ENCODE data around the gene SCGB2B2. TPM values are rescaled to one million over a fixed set of nuclear protein-coding genes. Genes with fewer than 3 reads are reported as not detected.
"Not testable (repeated sequence)": the region's sequence is repeated elsewhere in the genome, so short reads cannot be mapped to it uniquely, and the experiment has no call there.

The SCGB2B2 gene
- 0.32 and 0.83 TPM in 2 replicates for total RNA-seq

DNA sequence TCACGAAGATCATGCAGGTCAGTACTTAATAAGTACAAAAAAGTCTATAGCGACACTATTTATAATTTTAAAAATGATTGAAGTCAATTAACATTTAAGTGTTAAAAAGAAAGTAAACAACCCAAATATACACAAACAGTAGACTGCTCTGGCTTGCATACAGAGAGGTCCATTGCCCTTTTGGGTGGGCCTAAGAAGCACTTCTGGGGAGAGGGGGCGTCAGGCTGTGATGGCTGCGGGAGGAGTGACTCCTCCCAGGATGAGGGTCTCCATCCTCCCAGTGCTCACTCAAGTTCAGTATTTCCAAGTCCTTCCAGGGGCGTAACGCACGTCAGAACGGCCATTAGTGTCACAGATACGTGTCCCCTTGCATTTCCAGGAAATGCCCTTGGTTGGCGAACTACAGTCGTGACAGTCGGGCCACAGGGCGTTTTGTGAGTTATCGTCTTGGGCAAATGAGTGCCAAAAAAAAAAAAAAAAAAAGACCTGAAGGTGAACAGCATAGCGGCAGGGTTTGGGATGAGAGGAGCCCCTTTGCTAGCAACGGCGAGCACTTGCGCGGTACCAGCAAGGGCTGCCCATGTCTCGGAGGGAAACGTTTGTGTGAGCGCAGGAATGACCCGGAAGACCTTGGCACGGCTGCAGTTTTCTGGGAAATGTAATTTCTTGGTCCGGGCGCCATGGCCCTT lies at the start of gene SCGB2B2:
TSS of gene SCGB2B2 (minus strand) at position 463 of the 689 bp plus-strand sequence. CDS start 82,596 bp downstream, outside the sequence.
- intact Hi-C loops (cut with micrococcal nuclease): loop anchor here (1.0 to 5.0 kb wide), 11 partner anchors 10 to 1070 kb away; partner anchors contain the start of genes LIN37, LSM14A, PSENEN and U2AF1L4

DNA sequence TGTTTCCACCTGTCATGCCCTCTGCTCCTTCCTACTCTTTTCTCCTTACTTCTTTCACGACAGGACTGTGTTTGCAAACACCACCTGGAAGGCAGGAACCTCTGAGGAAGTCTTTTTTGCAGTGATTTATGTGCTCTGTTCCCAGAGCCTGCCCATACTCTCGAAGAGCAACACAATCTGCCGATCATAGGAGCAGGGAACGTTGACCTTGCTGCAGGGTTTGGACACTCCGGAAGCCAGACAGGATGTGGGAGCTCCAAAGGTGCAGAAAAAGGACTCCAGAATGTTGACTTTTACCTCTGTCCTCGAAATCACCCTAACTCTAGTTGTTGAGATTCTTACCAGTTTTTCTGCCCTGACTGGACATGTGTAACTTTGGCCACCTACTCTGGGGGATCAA lies 48.4 kb upstream of the SCGB2B2 start:
- intact Hi-C loops (cut with micrococcal nuclease): loop anchor here (5.0 kb wide), 1 partner anchor 1962 kb away; the partner anchor contains the start of gene ZNF567

DNA sequence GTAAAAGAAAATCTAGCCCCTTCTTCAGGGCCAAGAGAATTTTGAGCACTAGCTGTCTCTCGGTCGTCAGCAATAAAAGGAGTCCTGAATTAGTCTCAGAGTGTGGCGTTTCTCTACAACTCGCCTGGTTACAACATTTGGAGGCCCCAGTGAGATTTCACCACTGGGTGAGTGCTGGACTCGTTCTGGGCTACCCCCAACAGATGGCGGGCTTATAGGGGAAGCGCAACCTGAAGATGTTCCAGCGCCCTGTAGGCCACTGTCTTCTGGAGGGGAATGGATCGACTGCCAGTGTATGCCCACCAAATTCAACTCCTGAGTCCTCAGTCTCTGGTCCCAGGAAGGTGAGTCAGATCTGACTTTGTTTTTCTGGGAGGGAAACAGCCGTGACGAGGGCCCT lies 45.4 kb upstream of the SCGB2B2 start:
- intact Hi-C loops (cut with micrococcal nuclease): no loop called here

GRCh38 chr19:34715357-34715756 lies 38.4 kb upstream of the SCGB2B2 start:
- intact Hi-C loops (cut with micrococcal nuclease): no loop called here

- intact Hi-C loops (cut with micrococcal nuclease): loop anchor here (2.0 to 5.0 kb wide), 4 partner anchors 36 to 936 kb away; partner anchors contain the start of genes SCGB2B2 and ZNF302
These were observed 36.3 kb upstream of the SCGB2B2 start for GRCh38 chr19:34713262-34713637.

DNA sequence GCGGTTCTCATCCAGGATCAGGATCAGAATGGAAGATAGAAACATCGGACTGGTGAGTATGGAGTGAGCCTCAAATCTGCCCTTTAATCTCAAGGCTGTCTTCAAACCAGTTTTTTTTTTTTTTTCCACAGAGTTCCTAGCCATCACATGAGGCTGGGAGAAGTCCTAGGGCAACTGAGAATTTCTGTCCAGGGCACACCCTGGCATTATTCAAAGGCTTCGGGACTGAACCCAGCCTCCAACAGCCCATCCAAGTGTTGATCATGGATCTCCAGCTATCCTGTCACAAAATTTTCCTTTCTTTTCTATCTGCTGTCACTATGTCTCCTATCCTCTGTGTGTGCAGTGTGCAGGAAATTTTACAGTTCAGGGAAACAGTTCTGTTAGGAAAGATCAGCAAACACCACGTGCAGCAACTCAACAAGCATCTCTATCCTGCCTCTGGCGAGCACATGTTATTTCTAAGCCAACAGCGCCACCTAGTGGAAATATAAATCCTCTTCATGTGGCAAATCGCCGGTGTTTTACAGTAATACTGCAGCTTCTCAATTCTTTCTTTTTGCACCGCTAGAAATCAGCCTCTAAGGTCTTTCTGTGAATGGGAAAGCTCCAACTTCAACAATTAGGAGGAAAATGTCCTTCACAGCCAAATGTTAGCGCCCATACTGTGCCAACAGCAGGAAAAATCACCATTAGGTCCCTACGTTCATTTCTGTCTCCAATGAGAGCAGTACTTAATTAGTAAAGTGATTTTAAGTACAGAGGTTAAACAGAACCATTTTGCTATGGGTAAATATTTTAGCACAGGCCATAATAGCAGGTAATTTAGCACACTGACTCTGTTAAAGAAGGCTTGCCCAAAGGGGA lies 35.7 kb upstream of the SCGB2B2 start:
- intact Hi-C loops (cut with micrococcal nuclease): loop anchor here (1.0 to 5.0 kb wide), 6 partner anchors 36 to 935 kb away; partner anchors contain the start of genes SCGB2B2 and ZNF302

DNA sequence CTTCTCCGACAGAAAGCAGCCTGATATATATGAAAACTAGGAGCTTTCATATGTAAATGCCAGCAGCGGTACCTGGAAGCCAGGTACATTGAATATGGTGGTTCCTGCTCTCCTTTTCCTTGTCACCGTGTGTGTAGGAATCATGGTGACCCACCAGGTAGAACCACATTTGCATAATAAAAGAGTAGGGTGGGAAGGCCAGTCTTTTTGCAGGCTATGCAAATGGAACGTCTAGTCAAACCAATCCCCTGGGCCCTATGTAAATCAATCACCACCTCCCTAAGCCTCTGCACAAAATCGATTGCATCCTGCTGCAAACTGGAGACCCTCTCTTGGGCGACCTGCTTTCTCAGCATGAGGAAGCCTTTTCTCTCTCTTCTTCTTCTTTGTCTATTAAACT lies 34.9 kb upstream of the SCGB2B2 start:
- intact Hi-C loops (cut with micrococcal nuclease): loop anchor here (1.0 to 5.0 kb wide), 6 partner anchors 35 to 935 kb away; partner anchors contain the start of genes SCGB2B2 and ZNF302

GRCh38 chr19:34707661-34708060 lies 30.7 kb upstream of the SCGB2B2 start:
- intact Hi-C loops (cut with micrococcal nuclease): no loop called here

GRCh38 chr19:34692549-34692948 lies 15.6 kb upstream of the SCGB2B2 start:
- intact Hi-C loops (cut with micrococcal nuclease): no loop called here

GRCh38 chr19:34690372-34690771 lies 13.4 kb upstream of the SCGB2B2 start:
- intact Hi-C loops (cut with micrococcal nuclease): no loop called here

GRCh38 chr19:34688592-34688991 lies 11.6 kb upstream of the SCGB2B2 start:
- intact Hi-C loops (cut with micrococcal nuclease): no loop called here

- intact Hi-C loops (cut with micrococcal nuclease): no loop called here
These were observed 10.4 kb upstream of the SCGB2B2 start for GRCh38 chr19:34687348-34687747.

DNA sequence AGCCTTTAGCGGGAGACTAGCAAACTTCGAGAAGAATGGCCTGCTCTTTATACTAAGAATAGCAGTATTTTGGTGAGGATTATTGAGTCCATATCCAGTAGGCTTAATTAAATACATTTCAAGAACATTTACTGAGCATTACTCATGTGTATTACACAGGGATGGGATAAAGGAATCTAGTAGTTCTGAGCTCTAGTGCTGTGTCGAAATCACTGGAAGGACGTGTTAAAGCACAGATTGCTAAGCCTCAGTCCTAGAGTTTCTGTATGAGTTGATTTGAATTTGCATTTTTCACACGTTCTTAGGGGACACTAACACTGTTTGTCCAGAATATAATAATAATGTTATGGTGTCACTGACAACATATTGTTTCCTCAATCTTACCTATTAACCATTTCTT lies 9.5 kb upstream of the SCGB2B2 start:
- intact Hi-C loops (cut with micrococcal nuclease): no loop called here

- intact Hi-C loops (cut with micrococcal nuclease): not testable (repeated sequence)
These were observed 8.3 kb upstream of the SCGB2B2 start for GRCh38 chr19:34685266-34685665.

- intact Hi-C loops (cut with micrococcal nuclease): no loop called here
These were observed 4.5 kb upstream of the SCGB2B2 start for GRCh38 chr19:34681478-34681877.

- intact Hi-C loops (cut with micrococcal nuclease): loop anchor here (5.0 kb wide), 4 partner anchors 284 to 1069 kb away; partner anchors contain the start of genes LIN37, PSENEN, U2AF1L4 and ZNF792
These were observed 1.5 kb upstream of the SCGB2B2 start for GRCh38 chr19:34678421-34678820.

DNA sequence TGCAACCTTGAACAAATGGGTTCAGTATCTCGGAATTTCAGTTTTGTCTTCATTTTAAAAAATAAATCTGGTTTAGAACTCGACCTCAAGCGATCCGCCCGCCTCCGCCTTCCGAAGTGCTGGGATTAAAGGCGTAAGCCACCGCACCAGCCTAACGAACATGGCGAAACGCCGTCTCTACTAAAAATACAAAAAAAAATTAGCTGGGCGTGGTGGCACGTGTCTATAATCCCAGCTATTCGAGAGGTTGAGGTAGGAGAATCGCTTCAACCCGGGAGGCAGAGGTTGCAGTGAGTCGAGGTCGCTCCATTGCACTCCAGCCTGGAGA lies 1.1 kb upstream of the SCGB2B2 start:
- intact Hi-C loops (cut with micrococcal nuclease): loop anchor here (5.0 kb wide), 4 partner anchors 284 to 1069 kb away; partner anchors contain the start of genes LIN37, PSENEN, U2AF1L4 and ZNF792

DNA sequence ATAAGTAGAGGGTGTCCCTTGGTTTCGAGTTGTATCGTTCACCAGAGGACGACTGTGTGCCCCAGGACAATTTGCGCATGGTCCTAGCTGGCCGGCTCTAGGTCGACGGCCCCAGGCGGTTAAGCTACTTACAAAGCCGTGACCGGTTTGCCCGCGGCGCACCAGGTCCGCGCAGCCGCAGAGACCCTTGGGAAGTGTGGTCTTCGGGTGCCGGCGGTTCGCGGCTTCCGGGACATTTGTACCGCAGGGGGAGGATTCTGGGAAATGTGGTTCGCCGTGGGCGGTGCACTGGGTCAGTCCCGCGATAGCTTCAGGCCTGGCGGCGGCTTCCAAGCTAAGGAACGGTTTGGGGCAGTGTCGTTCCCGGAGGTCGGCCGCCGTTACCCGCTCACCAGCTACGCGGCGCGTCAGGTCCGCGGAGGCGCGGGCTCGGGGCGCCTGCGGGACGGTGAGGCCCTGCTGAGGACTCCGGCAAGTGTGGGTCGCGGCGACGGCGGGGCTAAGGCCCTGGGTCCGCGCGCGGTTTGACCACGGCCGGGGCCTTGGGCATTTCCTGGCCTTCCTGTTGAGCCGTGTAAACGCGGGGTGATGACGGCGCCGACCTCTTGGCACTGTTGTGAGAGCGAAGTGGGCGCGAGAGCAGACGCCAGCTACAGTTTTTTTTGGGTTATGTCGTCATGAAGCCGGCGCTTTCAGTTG lies 576 bp upstream of the SCGB2B2 start, which contains the start of gene ZNF302:
TSS of gene ZNF302 (plus strand) at position 293 of the 699 bp plus-strand sequence. CDS start 1,127 bp downstream, outside the sequence.
- intact Hi-C loops (cut with micrococcal nuclease): loop anchor here (1.0 to 5.0 kb wide), 11 partner anchors 10 to 1070 kb away; partner anchors contain the start of genes LIN37, LSM14A, PSENEN and U2AF1L4

DNA sequence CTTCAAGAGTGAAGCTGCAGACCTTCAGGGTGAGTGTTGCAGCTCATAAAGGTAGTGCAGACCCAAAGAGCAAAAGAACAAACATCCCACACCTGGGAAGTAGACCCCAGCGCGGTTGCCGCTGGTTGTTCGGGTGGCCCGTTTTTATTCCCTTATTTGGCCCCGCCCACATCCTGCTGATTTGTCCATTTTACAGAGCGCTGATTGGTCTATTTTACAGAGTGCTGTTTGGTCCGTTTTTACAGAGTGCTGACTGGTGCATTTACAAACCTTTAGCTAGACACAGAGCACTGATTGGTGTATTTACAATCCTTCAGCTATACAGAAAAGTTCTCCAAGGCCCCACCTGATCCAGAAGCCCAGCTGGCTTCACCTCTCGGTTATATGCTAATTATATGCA lies 1.0 kb downstream of the SCGB2B2 start:
- intact Hi-C loops (cut with micrococcal nuclease): loop anchor here (2.0 to 5.0 kb wide), 6 partner anchors 37 to 1071 kb away; partner anchors contain the start of genes LIN37, PSENEN, U2AF1L4 and UBA2

- intact Hi-C loops (cut with micrococcal nuclease): loop anchor here (5.0 kb wide), 4 partner anchors 287 to 1072 kb away; partner anchors contain the start of genes LIN37, PSENEN, U2AF1L4 and ZNF792
These were observed 1.7 kb downstream of the SCGB2B2 start for GRCh38 chr19:34675250-34675649.

DNA sequence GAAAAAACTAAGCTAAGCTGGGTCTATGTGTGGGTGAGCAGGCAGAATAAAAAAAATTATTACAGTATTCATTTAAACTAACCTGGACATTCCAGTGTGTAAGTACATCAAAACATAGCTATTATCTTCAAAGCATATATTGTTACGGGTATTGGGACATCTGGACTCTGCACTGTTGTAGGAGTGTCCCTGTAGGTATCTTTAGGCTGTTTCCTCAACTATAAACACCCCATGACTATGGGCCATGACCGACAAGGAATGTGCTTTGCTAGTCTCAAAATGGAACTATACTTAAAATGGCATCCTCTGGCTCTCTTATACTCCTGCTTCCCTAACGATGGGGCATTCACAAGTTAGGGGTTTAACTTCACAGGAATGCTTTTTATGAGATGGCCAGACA lies 3.4 kb downstream of the SCGB2B2 start:
- intact Hi-C loops (cut with micrococcal nuclease): no loop called here
